Gastrocnemius medialis (tissue), 4 donors: ENCODE data around the gene DMTF1. TPM values are rescaled to one million over a fixed set of nuclear protein-coding genes. Genes with fewer than 3 reads are reported as not detected.

Experiments used
- ATAC-seq, 2 donors: fragments of 150-250 bp; one replicate each; pipeline ENCODE4 v1.9.1; 2016
- DNase-seq, 2 donors: peaks; one replicate each; pipeline ENCODE4 v3.0.0-alpha.2; 2019
- H3K27ac ChIP-seq, 4 donors: fragments of 200-600 bp; sonication (generic); 1 replicate in 1 of 4; 2 replicates in 3 of 4; pipeline ENCODE4 v1.5.1; 2016 to 2018; ENCODE audit warnings: mild to moderate bottlenecking in 2 of 4, moderate library complexity in 1 of 4
- H3K27me3 ChIP-seq, 3 donors: fragments of 200-600 bp; sonication (generic) in 2 of 3; 1 replicate in 1 of 3; 2 replicates in 2 of 3; pipeline versions ENCODE4 v1.5.1 to v1.6.0; 2016 to 2019; ENCODE audit warnings: mild to moderate bottlenecking in 1 of 3, moderate library complexity in 1 of 3
- H3K36me3 ChIP-seq, 2 donors: fragments of 200-600 bp; sonication (generic) in 1 of 2; one replicate each; pipeline ENCODE4 v1.5.1; 2017 to 2018
- H3K4me1 ChIP-seq, 2 donors: fragments of 200-600 bp; sonication (generic) in 1 of 2; one replicate each; pipeline ENCODE4 v1.5.1; 2016 to 2017; ENCODE audit warnings: mild to moderate bottlenecking in 2 of 2
- H3K4me3 ChIP-seq, 4 donors: fragments of 200-600 bp; sonication (generic) in 3 of 4; 1 replicate in 1 of 4; 2 replicates in 3 of 4; pipeline ENCODE4 v1.5.1; 2016 to 2019; ENCODE audit warnings: mild to moderate bottlenecking in 2 of 4
- H3K9me3 ChIP-seq, 3 donors: fragments of 200-600 bp; sonication (generic) in 2 of 3; 1 replicate in 1 of 3; 2 replicates in 2 of 3; pipeline ENCODE4 v1.5.1; 2016 to 2019
- CTCF ChIP-seq, 5 experiments: fragments of 450-650 bp in 3 of 5; fragments of 200-600 bp in 2 of 5; sonication (generic) in 2 of 5; IDR thresholded peaks in 4 of 5; conservative IDR thresholded peaks in 1 of 5; 1 replicate in 4 of 5; 2 replicates in 1 of 5; pipeline ENCODE4 v1.5.1; 2016 to 2019; ENCODE audit warnings: antibody characterized with exemption in 5 of 5, mild to moderate bottlenecking in 3 of 5, moderate library complexity in 3 of 5
- POLR2A ChIP-seq, 2 donors: fragments of 450-650 bp; IDR thresholded peaks; one replicate each; pipeline ENCODE4 v1.6.1; 2017; ENCODE audit warnings: antibody characterized with exemption in 2 of 2, mild to moderate bottlenecking in 2 of 2, moderate library complexity in 2 of 2
- in situ Hi-C, 4 donors: fragments of 200-750 bp; cut with MboI; loops; one replicate each; pipeline versions ENCODE4 v1.15.0 to v1.8.0; 2017; ENCODE audit warnings: low sequenced_read_pairs in 4 of 4
- intact Hi-C: fragments of 100-400 bp; cut with DNase I; formaldehyde crosslinking; loops from one replicate; pipeline ENCODE4 v1.15.1; 2023; ENCODE audit warnings: low total_unique reads
- total RNA-seq, 4 donors: library from RNA; depleted of rRNA; stranded (reverse); fragments of >200 nt; gene quantifications; one replicate each; pipeline versions ENCODE4 v1.1.0 to v1.2.3, GENCODE V29; 2016

Gene DMTF1
- 10 to 100 TPM; 10.6 to 31.9 (median 13.1) TPM for total RNA-seq

- intact Hi-C loops: loop anchor here (2.0 to 10.0 kb wide), 6 partner anchors 35 to 725 kb away; partner anchors contain the start of genes CROT, DBF4, ELAPOR2 and SLC25A40
Observed at GRCh38 chr7:87152112-87152896, at the start of gene DMTF1. DMTF1 (plus strand) TSS chr7:87152453; CDS start chr7:87164942, 12,489 bp downstream.

GRCh38 chr7:87105401-87105800 is 46.9 kb upstream of the DMTF1 start:
- no peak overlapping the region for H3K4me3 ChIP-seq
- no peak for ATAC-seq
- H3K27me3 ChIP-seq: no peaks in the 10 kb centered on the region
- TF ChIP-seq CTCF (IDR thresholded peaks at IDR 0.05 in 4 of 5, conservative IDR thresholded peaks at IDR 0.05 in 1 of 5) (no peak), POLR2A (IDR thresholded peaks at IDR 0.05) (no peak)
- DNase-seq: no peak
- no peaks in the 10 kb centered on the region for H3K9me3 ChIP-seq
- in situ Hi-C loops (no loop called here), intact Hi-C loops (no loop called here)
- no peaks in the 10 kb centered on the region for H3K4me1 ChIP-seq
- no peaks in the 10 kb centered on the region for H3K36me3 ChIP-seq
- H3K27ac ChIP-seq: no peak overlapping the region

More at GRCh38 chr7:87152112-87152896, at the start of gene DMTF1:
- peaks cover 48 to 50% of the 10 kb centered on the region in 2 donors for H3K4me1 ChIP-seq
- ATAC-seq (peak; percentile 93 to 95), DNase-seq (peak; percentile 87 to 92)
- no peaks in the 10 kb centered on the region for H3K9me3 ChIP-seq
- H3K36me3 ChIP-seq: no peaks in the 10 kb centered on the region
- peak within 1 kb of the TSS; percentile 75 to 98 (median 86) for H3K4me3 ChIP-seq
- TF ChIP-seq CTCF (IDR thresholded peaks at IDR 0.05 in 4 of 5, conservative IDR thresholded peaks at IDR 0.05 in 1 of 5) (peak in 1 of 5 experiments; percentile 13), POLR2A (IDR thresholded peaks at IDR 0.05) (peak; percentile 84 to 88)
- H3K27me3 ChIP-seq: no peaks in the 10 kb centered on the region
- H3K27ac ChIP-seq: peak within 1 kb of the TSS; percentile 92 to 98 (median 98)
- in situ Hi-C loops: no loop called here

GRCh38 chr7:87106974-87107612 is 45.2 kb upstream of the DMTF1 start:
- intact Hi-C loops: no loop called here
- ATAC-seq (no peak), DNase-seq (no peak)
- Histone ChIP-seq H3K27ac (no peak overlapping the region), H3K4me1 (no peaks in the 10 kb centered on the region), H3K27me3 (no peaks in the 10 kb centered on the region), H3K36me3 (no peaks in the 10 kb centered on the region), H3K9me3 (no peaks in the 10 kb centered on the region), H3K4me3 (no peak overlapping the region)
- in situ Hi-C loops: no loop called here
- no peak for TF ChIP-seq POLR2A (IDR thresholded peaks at IDR 0.05)
- no peak for TF ChIP-seq CTCF (IDR thresholded peaks at IDR 0.05 in 4 of 5, conservative IDR thresholded peaks at IDR 0.05 in 1 of 5)

- Histone ChIP-seq H3K9me3 (no peaks in the 10 kb centered on the region), H3K4me1 (no peaks in the 10 kb centered on the region), H3K27ac (no peak overlapping the region), H3K36me3 (no peaks in the 10 kb centered on the region), H3K4me3 (no peak overlapping the region), H3K27me3 (no peaks in the 10 kb centered on the region)
- no peak for ATAC-seq
- TF ChIP-seq CTCF (IDR thresholded peaks at IDR 0.05 in 4 of 5, conservative IDR thresholded peaks at IDR 0.05 in 1 of 5): no peak
- no peak for DNase-seq
- in situ Hi-C loops: no loop called here
- intact Hi-C loops: no loop called here
Observed at GRCh38 chr7:87107949-87108776, 44.1 kb upstream of the DMTF1 start.
